HG03280 (cell line): ENCODE measurements around the gene PLA2G2C.

ENCODE experiments used
- ATAC-seq: cut with Tn5 transposase; IDR thresholded peaks from one replicate; pipeline ENCODE4 v1.9.1; 2021; ENCODE audit warnings: mild to moderate bottlenecking, moderate library complexity; ENCODE audit not compliant: unreplicated experiment

The PLA2G2C gene

DNA sequence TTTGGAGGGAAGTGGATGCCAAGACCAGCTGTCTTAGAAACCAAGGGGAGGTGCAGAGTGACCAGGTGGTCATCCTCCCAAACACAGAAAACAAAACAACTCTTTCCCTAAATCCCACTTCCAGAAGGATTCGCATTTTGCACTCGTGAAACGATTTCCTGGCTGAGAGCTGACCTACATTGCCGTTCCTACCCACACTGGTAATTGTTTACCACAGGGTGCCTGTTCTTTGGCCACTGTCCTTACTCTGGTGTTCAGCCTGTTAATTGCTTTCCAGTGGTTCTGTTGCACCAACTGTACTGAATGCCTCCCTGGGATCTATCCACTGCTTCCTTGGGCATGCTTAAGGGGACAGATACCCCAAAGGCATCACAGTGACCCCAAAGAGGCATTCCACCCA lies 23.2 kb upstream of the PLA2G2C start:
- no peak for ATAC-seq

DNA sequence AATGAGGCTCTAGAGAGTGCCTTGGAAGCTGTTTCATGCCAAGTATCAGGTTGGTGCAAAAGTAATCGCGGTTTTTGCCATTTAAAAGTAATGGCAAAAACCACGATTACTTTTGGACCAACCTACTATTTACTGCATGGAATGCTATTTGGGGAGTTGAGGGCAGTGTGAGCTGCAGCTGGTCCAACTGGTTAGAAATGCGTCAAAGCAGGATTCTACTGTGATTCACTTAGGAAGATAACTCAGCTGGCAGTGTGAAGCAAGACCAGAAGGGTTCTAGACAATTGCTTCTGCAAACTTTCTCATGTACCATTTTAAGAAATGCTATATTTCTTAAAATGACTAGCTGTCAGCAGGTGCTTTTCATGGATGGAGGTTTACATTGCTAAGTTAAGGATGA lies 21.2 kb upstream of the PLA2G2C start:
- no peak for ATAC-seq

- no peak for ATAC-seq
These were observed 15.8 kb upstream of the PLA2G2C start for GRCh38 chr1:20202166-20202565.

- no peak for ATAC-seq
These were observed 14.6 kb upstream of the PLA2G2C start for GRCh38 chr1:20200966-20201365.

- no peak for ATAC-seq
These were observed 13.5 kb upstream of the PLA2G2C start for GRCh38 chr1:20199840-20200239.

GRCh38 chr1:20199403-20199802 lies 13.1 kb upstream of the PLA2G2C start:
- ATAC-seq = no peak

DNA sequence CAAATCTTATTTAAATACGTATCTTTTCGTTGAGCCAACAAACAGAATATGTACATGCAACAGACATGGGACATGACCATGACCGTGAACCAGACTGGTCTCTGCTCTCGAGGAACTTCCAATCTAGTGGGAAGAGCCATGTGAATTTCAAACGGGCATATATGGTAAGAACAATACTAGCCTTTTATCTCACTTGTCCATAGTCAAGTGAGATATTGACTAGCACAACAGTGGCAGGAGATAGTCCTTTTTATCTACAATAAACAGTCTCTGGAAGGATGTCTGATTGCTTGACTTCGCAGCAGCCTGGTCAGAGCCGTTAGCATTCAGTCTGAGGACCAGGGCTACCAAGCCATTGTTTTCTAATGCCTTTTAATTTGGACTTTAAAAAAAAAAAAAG lies 12.6 kb upstream of the PLA2G2C start:
- ATAC-seq = no peak

DNA sequence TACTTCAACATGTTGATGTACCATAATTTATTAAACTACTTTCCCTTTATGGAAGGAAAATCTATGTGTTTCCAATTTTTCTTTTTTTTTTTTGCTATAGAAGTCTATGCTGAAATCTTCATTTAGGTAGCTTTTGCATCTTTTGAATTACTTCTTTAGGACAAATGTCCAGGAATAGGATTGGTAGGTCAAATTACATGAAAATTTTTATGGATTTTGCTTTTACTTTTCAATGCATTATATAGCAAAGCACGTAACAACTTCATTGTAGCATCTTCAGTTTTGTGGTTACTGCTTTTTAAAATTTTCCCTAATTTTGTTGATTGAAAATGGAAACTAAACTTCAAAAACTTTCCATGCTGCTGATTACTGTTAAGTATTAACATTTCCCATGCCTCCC lies 12.0 kb upstream of the PLA2G2C start:
- no peak for ATAC-seq

GRCh38 chr1:20197329-20197791 lies 11.0 kb upstream of the PLA2G2C start:
- ATAC-seq = no peak

- no peak for ATAC-seq
These were observed 9.1 kb upstream of the PLA2G2C start for GRCh38 chr1:20195462-20195780.

DNA sequence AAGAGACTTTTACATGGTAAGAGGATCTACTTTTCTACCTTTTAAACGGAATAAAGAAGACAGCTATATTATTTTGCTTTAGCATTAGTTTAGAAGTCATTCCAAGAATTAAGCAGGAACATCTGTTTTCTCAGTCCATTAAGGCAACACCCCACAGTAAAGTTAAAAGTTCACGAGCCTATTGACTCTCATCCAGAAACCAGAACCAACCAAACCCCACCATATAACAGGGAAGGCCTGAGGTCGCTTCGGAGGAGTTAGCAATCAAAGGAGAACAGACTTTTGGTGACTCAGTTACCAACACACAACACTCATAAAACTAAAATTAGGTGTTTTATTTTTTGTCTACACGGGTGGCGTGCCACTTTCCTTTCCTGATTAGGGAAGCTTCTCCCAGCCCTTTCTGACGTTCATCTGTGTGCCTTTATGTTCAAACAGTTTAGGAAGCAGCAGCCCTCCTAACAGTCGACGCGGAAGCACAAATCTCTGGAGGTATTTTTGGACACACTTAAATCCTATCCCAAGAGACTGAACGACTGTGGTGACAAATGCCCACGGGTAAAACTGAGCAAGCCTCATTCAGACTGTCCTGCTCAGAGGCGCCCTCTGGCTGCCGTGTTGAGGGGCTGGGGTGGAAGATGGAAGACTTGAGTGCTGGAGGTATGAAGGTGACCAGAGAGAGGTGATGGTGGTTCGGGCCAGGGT lies 8.6 kb upstream of the PLA2G2C start:
- no peak for ATAC-seq

DNA sequence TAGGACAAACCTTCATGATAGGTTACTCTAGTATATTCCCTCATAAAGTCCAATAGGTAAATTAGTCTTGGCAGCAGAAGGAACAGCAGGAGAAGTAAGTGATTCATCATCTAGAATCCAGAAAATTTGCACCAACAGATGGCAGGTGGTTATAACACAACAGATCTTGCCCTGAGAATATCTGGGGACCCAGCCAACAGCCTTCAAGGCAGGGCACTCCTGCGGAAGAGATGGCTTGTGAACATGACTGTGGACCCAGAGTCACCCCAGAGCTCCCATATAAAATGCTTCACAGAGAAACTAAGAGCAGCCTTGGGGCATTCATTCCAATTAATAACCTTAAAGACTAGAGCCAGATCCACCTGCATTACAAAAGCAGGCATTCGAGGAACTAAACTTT lies 7.9 kb upstream of the PLA2G2C start:
- no peak for ATAC-seq

GRCh38 chr1:20192871-20193411 lies 6.6 kb upstream of the PLA2G2C start:
- ATAC-seq = no peak

GRCh38 chr1:20192364-20192763 lies 6.0 kb upstream of the PLA2G2C start:
- no peak for ATAC-seq

DNA sequence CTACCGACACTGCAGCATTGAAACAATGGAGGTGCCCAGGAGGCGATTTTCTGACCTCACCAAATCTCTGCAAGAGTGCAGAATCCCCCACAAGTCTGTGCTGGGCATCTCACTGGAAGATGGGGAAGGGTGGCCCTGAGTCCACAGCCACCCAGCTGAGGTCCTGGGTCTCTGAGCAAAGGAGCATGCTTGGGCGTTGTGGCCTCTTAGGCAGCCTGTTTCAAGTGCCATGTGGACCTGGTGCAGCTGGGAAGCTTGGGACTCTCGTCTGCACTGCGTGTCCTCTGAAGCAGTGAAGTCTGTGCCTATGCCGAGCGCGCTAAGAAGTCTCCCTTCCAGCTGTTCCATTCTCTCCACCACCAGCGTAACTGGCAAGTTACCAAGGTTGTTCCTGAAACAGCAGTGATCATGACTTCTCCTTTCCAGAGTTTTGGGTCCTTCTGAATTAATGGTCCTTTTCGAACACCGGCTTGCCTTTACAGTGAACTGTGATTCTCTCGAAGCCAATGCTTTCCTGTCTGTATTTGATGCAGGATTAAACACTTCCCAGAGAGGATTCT lies 5.0 kb upstream of the PLA2G2C start:
- ATAC-seq = no peak

- no peak for ATAC-seq
These were observed 4.2 kb upstream of the PLA2G2C start for GRCh38 chr1:20190256-20191160.

DNA sequence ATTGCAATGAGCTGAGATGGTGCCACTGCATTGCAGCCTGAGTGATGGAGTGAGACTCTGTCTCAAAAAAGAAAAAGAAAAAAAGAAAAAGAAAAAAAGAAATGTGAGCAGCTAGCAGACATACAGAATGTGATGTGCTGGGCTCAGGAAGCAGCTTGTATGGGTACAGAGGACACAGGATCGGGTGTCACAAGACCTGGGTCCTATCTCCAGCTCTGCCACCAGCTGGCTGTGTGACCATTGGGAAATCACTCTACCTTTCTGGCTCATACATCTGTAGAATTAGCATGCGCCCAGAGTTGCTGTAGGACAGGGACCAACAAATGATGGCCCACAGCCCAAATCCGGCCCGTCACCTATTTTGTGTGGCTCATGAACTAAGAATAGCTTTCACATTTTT lies 3.3 kb upstream of the PLA2G2C start:
- no peak for ATAC-seq

DNA sequence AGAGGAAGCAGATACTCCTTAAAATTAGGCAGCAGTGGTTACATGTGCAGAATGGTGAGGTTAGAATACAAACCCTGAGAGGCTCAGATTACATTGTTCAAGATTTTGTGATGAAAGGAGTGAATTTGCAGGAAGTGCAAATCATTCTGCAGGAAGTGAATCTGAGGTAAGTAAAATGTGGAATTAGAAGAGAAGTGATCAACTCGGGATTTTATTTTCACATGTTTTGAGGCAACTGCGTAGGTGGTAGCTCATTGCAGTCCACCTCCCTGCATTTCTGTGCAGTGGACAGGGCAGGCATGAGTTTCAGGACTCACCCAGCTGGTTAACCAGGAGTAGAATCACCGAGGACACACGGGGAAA lies 2.1 kb upstream of the PLA2G2C start:
- ATAC-seq = no peak

DNA sequence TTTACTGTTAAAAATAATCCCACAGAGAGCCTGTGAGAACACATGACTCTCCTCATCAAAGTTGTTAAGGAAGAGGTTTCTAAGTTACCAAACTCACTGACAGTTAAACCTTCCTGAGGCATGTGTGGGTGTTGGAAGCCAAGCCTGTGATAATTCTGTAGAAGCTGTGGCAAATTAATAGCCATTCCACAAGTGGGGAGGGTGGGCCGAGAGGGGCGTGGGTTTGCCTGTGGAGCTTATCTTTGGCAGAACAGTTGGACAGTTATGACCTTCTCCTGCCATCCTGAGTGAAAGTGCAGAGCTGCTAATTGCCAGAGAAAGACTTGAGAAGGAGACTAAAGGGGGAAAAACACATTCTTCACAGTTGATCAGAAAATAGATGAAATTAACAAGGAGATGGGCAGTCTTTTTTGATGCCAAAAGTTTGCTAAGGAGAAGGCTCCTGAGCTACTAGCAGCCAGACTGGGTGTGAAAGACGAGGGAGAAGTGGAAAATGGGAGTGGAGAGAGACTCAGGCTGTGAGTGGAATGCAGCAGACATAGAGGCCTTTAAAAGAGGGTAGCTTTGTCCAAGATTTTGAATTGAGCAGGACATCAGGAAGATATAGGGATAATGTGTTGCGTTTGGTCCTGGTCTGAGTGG lies 1.6 kb upstream of the PLA2G2C start:
- no peak for ATAC-seq

DNA sequence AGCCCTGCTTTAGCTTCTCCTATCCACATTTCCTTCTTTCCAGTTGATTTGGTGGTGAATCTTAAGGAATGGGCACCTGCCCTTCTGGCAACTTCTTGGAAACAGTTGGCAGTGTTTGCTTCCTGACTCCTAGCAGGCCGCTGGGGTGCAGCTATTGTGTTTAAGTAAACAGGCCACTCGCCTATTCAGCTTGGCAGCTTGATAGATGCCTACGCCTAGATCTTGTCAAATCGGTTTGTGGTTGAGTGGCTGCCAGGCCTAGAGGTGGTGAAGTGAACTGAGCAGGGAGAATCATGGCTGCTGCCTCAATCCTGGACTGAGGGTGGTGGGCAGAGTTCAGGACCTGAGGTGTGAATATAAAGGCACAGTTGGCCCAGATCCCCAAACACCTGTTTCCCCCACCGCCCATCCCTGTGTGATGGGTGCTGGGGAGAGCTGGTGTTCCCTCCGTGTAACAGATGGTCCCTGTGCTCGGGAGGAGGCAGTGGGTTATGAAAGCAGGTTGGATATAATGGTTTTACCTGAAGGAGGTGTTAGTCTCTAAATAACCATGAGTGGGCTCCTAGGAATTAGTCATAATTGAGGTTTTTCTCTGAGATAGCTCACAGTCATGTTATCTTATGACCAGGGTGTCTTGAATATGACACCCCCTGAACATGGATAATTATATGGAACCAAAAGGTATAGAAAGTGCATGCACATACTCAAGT lies 940 bp upstream of the PLA2G2C start:
- ATAC-seq = no peak
